H9 (cell line): ENCODE results near the gene GDI2. TPM values are rescaled to one million over a fixed set of nuclear protein-coding genes. Genes with fewer than 3 reads are reported as not detected.

Source experiments
- DNase-seq: peaks from one replicate; pipeline ENCODE4 v3.0.0-alpha.2; 2017
- H2AFZ ChIP-seq: one replicate; pipeline ENCODE4 v1.6.1; 2013; ENCODE audit warnings: mild to moderate bottlenecking, low read length, control low read depth, moderate library complexity
- H2AK5ac ChIP-seq: 2 replicates; pipeline ENCODE4 v1.6.1; 2013; ENCODE audit warnings: low read length, control low read depth, mixed read lengths; ENCODE audit not compliant: insufficient read length
- H2BK120ac ChIP-seq: one replicate; pipeline ENCODE4 v1.6.1; 2013; ENCODE audit warnings: low read depth, mild to moderate bottlenecking, low read length, control low read depth, inconsistent platforms; ENCODE audit not compliant: poor library complexity, severe bottlenecking
- H2BK12ac ChIP-seq: 2 replicates; pipeline ENCODE4 v1.6.1; 2013; ENCODE audit warnings: low read length, control low read depth, mixed read lengths, low read depth; ENCODE audit not compliant: insufficient read length
- H2BK15ac ChIP-seq: 2 replicates; pipeline ENCODE4 v1.6.1; 2013; ENCODE audit warnings: low read depth, low read length, control low read depth
- H2BK20ac ChIP-seq: one replicate; pipeline ENCODE4 v1.6.1; 2013; ENCODE audit warnings: low read depth, mild to moderate bottlenecking, low read length, control low read depth, inconsistent platforms; ENCODE audit not compliant: poor library complexity, severe bottlenecking
- H2BK5ac ChIP-seq: 2 replicates; pipeline ENCODE4 v1.6.1; 2013; ENCODE audit warnings: low read length, control low read depth, mixed read lengths; ENCODE audit not compliant: insufficient read length
- H3K14ac ChIP-seq: 2 replicates; pipeline ENCODE4 v1.6.1; 2013; ENCODE audit warnings: low read length, control low read depth; ENCODE audit not compliant: insufficient read depth
- H3K18ac ChIP-seq: 2 replicates; pipeline ENCODE4 v1.6.1; 2013; ENCODE audit warnings: low read depth, mild to moderate bottlenecking, mixed read lengths, low read length, control low read depth; ENCODE audit not compliant: insufficient read length
- H3K23ac ChIP-seq: 2 replicates; pipeline ENCODE4 v1.6.1; 2013; ENCODE audit warnings: low read length, control low read depth, mixed read lengths, low read depth; ENCODE audit not compliant: insufficient read length
- H3K23me2 ChIP-seq: 2 replicates; pipeline ENCODE4 v1.6.1; 2013; ENCODE audit warnings: low read depth, mild to moderate bottlenecking, mixed read lengths, low read length, control low read depth; ENCODE audit not compliant: insufficient read length, poor library complexity, severe bottlenecking
- H3K27ac ChIP-seq: 2 replicates; pipeline ENCODE4 v1.5.1; 2013; ENCODE audit warnings: low read length, control low read depth, mixed read lengths, low read depth; ENCODE audit not compliant: insufficient read length
- H3K27me3 ChIP-seq: 2 replicates; pipeline ENCODE4 v1.6.1; 2013; ENCODE audit warnings: low read length, control low read depth, inconsistent platforms; ENCODE audit not compliant: insufficient read depth
- H3K4ac ChIP-seq: 2 replicates; pipeline ENCODE4 v1.6.1; 2013; ENCODE audit warnings: low read depth, mild to moderate bottlenecking, control low read depth, inconsistent platforms, low read length, moderate library complexity
- H3K4me1 ChIP-seq: 2 replicates; pipeline ENCODE4 v1.6.1; 2013; ENCODE audit warnings: low read length, control low read depth, inconsistent platforms; ENCODE audit not compliant: insufficient read depth
- H3K4me2 ChIP-seq: 2 replicates; pipeline ENCODE4 v1.6.1; 2013; ENCODE audit warnings: low read length, control low read depth, mixed read lengths; ENCODE audit not compliant: insufficient read length, insufficient read depth
- H3K56ac ChIP-seq: 2 replicates; pipeline ENCODE4 v1.6.1; 2013; ENCODE audit warnings: low read depth, mild to moderate bottlenecking, mixed read lengths, low read length, control low read depth; ENCODE audit not compliant: insufficient read length
- H3K79me1 ChIP-seq: 2 replicates; pipeline ENCODE4 v1.6.1; 2013; ENCODE audit warnings: low read depth, mild to moderate bottlenecking, moderate library complexity, low read length, control low read depth, inconsistent platforms; ENCODE audit not compliant: insufficient read depth, poor library complexity, severe bottlenecking
- H3K79me2 ChIP-seq: 2 replicates; pipeline ENCODE4 v1.6.1; 2013; ENCODE audit warnings: low read length, control low read depth, inconsistent platforms; ENCODE audit not compliant: insufficient read depth
- H3K9ac ChIP-seq: 2 replicates; pipeline ENCODE4 v1.6.1; 2013; ENCODE audit warnings: low read length, control low read depth, mixed read lengths; ENCODE audit not compliant: insufficient read length; ENCODE audit errors: extremely low read depth
- H3K9me3 ChIP-seq: one replicate; pipeline ENCODE4 v1.6.1; 2013; ENCODE audit warnings: low read depth, low read length, inconsistent platforms; ENCODE audit not compliant: control insufficient read depth
- H3T11ph ChIP-seq: one replicate; pipeline ENCODE4 v1.6.1; 2013; ENCODE audit warnings: mild to moderate bottlenecking, low read length, control low read depth, inconsistent platforms
- H4K20me1 ChIP-seq: one replicate; pipeline ENCODE4 v1.6.1; 2013; ENCODE audit not compliant: control insufficient read depth, insufficient read length, insufficient read depth
- H4K5ac ChIP-seq: 2 replicates; pipeline ENCODE4 v1.6.1; 2013; ENCODE audit warnings: low read depth, mild to moderate bottlenecking, mixed read lengths, low read length, control low read depth; ENCODE audit not compliant: insufficient read length
- H4K8ac ChIP-seq: replicated peaks from 2 replicates; pipeline ENCODE4 v1.6.1; 2013; ENCODE audit warnings: low read length, control low read depth, mixed read lengths, low read depth; ENCODE audit not compliant: insufficient read length
- H4K91ac ChIP-seq: 2 replicates; pipeline ENCODE4 v1.6.1; 2013; ENCODE audit warnings: low read depth, mild to moderate bottlenecking, moderate library complexity, mixed read lengths, low read length, control low read depth; ENCODE audit not compliant: insufficient read length
- H3K27ac Mint-ChIP-seq, 3 experiments: 2 replicates in 2 of 3; 3 replicates in 1 of 3; pipeline ENCODE4 v1.8.0; 2020 to 2021; ENCODE audit warnings: mixed read lengths in 3 of 3, mild to moderate bottlenecking in 1 of 3, moderate library complexity in 1 of 3
- H3K27me3 Mint-ChIP-seq: 2 replicates; pipeline ENCODE4 v1.8.0; 2021; ENCODE audit warnings: low read depth, mild to moderate bottlenecking, moderate library complexity, mixed read lengths
- H3K36me3 Mint-ChIP-seq, 3 experiments: 2 replicates in 2 of 3; 3 replicates in 1 of 3; pipeline ENCODE4 v1.8.0; 2020 to 2021; ENCODE audit warnings: low read depth in 3 of 3, mixed read lengths in 3 of 3; ENCODE audit not compliant: insufficient read depth in 1 of 3
- H3K4me1 Mint-ChIP-seq, 2 experiments: 2 replicates each; pipeline ENCODE4 v1.8.0; 2020; ENCODE audit warnings: mixed read lengths in 2 of 2
- H3K4me3 Mint-ChIP-seq, 2 experiments: 2 replicates in 1 of 2; 3 replicates in 1 of 2; pipeline ENCODE4 v1.8.0; 2020 to 2021; ENCODE audit warnings: mild to moderate bottlenecking in 2 of 2, mixed read lengths in 2 of 2, moderate library complexity in 1 of 2
- H3K9me3 Mint-ChIP-seq, 2 experiments: 2 replicates in 1 of 2; 3 replicates in 1 of 2; pipeline ENCODE4 v1.8.0; 2020; ENCODE audit warnings: mild to moderate bottlenecking in 2 of 2, mixed read lengths in 2 of 2, moderate library complexity in 1 of 2
- WGBS: extraction: QIAGEN DNeasy Blood & Tissue Kit; methylation state at CpG from one replicate; pipeline ENCODE4 v1.1.7; 2013; ENCODE audit warnings: missing lambda C conversion rate, low lambda C conversion rate, mixed read lengths; ENCODE audit not compliant: insufficient read length; ENCODE audit errors: extremely low coverage; 5-methylcytosine and 5-hydroxymethylcytosine counted together
- total RNA-seq: library from RNA; stranded (reverse); gene quantifications from 2 replicates; pipeline ENCODE4 v1.2.1, GENCODE V29; 2021
- TF ChIP-seq, protein P1 (sequence below): fragments of 200-600 bp; sonication (generic); conservative IDR thresholded peaks from 3 replicates; pipeline ENCODE4 v1.8.0; 2021; ENCODE audit warnings: antibody characterized with exemption, mild to moderate bottlenecking

Gene GDI2
- total RNA-seq, 1 experiment from 2014 or later: 351 TPM

GRCh38 chr10:5720182-5720581 lies 93.1 kb downstream of the GDI2 start:
- no peaks in the 10 kb centered on the region for H3K27me3 Mint-ChIP-seq
- no peaks in the 10 kb centered on the region for H3K23me2 ChIP-seq
- no peak overlapping the region for H4K5ac ChIP-seq
- H3K4me3 Mint-ChIP-seq: no peak overlapping the region
- H2BK5ac ChIP-seq: no peak overlapping the region
- no peaks in the 10 kb centered on the region for H3K9me3 ChIP-seq
- no peak overlapping the region for H2BK15ac ChIP-seq
- H3T11ph ChIP-seq: no peak overlapping the region
- H3K4ac ChIP-seq: no peak overlapping the region
- TF ChIP-seq, protein P1, sequence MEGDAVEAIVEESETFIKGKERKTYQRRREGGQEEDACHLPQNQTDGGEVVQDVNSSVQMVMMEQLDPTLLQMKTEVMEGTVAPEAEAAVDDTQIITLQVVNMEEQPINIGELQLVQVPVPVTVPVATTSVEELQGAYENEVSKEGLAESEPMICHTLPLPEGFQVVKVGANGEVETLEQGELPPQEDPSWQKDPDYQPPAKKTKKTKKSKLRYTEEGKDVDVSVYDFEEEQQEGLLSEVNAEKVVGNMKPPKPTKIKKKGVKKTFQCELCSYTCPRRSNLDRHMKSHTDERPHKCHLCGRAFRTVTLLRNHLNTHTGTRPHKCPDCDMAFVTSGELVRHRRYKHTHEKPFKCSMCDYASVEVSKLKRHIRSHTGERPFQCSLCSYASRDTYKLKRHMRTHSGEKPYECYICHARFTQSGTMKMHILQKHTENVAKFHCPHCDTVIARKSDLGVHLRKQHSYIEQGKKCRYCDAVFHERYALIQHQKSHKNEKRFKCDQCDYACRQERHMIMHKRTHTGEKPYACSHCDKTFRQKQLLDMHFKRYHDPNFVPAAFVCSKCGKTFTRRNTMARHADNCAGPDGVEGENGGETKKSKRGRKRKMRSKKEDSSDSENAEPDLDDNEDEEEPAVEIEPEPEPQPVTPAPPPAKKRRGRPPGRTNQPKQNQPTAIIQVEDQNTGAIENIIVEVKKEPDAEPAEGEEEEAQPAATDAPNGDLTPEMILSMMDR: no peak
- no peaks in the 10 kb centered on the region for H3K79me2 ChIP-seq
- no peak overlapping the region for H4K8ac ChIP-seq
- H2BK120ac ChIP-seq: no peak overlapping the region
- H3K14ac ChIP-seq: no peak overlapping the region
- peaks cover 7 to 24% (median 8%) of the 10 kb centered on the region in 3 experiments; a peak in 6 of 7 replicates for H3K36me3 Mint-ChIP-seq
- no peaks in the 10 kb centered on the region for H3K27me3 ChIP-seq
- no CpG with 5 or more reads among the region's 7 CpGs for WGBS
- H3K9ac ChIP-seq: no peak overlapping the region
- DNase-seq: no peak
- no peaks in the 10 kb centered on the region for H3K4me1 Mint-ChIP-seq
- no peak overlapping the region for H3K27ac ChIP-seq
- no peak overlapping the region for H3K23ac ChIP-seq
- H3K79me1 ChIP-seq: peaks cover 2% of the 10 kb centered on the region
- no peak overlapping the region for H2AK5ac ChIP-seq
- H3K4me1 ChIP-seq: no peaks in the 10 kb centered on the region
- no peaks in the 10 kb centered on the region for H3K9me3 Mint-ChIP-seq
- H2BK12ac ChIP-seq: no peak overlapping the region
- H3K56ac ChIP-seq: no peak overlapping the region
- H2AFZ ChIP-seq: no peak overlapping the region
- H4K91ac ChIP-seq: no peak overlapping the region
- H3K27ac Mint-ChIP-seq: no peak overlapping the region
- H3K4me2 ChIP-seq: no peak overlapping the region
- H4K20me1 ChIP-seq: no peaks in the 10 kb centered on the region
- no peak overlapping the region for H2BK20ac ChIP-seq
- H3K18ac ChIP-seq: no peak overlapping the region
